SK-N-MC (cell line): ENCODE measurements around the gene TSHZ2.

Experiments used
- EZH2 ChIP-seq: fragments of 200-600 bp; sonication (generic); IDR thresholded peaks from one replicate; pipeline ENCODE4 v1.6.1; 2017; ENCODE audit warnings: antibody characterized with exemption
- POLR2AphosphoS5 ChIP-seq: IDR thresholded peaks from 2 replicates; pipeline ENCODE4 v1.6.1; 2012; ENCODE audit warnings: mild to moderate bottlenecking, low read depth, low read length, borderline replicate concordance

GRCh38 chr20:53216856-53217576 is 244.9 kb downstream of the TSHZ2 start:
- TF ChIP-seq POLR2AphosphoS5 = no peak
- no peak for TF ChIP-seq EZH2
